Measurements from ENCODE around the gene B9D1.

Gene B9D1

DNA sequence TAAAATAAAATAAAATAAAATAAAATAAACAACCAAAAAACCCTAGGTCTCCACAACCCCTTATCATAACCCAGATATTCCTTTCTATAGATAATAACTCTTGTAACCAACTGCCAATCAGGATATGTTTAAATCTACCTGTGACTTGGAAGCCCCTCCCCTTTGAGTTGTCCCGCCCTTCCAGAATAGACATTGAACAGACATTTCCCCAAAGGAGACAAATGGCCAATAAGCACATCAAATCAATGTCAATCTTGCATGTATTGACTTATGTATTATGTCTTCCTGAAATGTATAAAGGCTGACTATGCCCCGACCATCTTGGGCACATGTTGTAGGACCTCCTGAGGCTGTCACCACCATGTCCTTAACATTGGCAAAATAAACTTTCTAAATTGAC is 14.3 kb upstream of the B9D1 start:
- no peak for DNase-seq (ENCODE audit: low read depth in 2 of 2)

DNA sequence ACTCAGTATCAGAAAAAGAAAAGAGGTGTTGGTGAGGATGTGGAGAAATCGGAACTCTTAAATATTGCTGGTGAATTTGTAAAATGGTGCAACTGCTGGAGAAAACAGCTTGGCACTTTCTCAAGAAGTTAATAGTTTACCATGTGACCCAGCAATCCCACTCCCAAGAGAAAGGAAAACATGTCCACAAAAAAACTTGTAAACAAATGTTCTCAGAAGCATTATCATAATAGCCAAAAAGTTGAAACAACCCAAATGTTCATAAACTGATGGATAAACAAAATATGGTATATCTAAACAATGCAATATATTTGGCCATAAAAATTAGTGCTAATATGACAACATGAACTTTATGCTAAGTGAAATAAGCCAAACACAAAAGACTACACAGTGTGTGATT is 13.2 kb upstream of the B9D1 start:
- DNase-seq (ENCODE audit: low read depth in 2 of 2) = no peak

DNA sequence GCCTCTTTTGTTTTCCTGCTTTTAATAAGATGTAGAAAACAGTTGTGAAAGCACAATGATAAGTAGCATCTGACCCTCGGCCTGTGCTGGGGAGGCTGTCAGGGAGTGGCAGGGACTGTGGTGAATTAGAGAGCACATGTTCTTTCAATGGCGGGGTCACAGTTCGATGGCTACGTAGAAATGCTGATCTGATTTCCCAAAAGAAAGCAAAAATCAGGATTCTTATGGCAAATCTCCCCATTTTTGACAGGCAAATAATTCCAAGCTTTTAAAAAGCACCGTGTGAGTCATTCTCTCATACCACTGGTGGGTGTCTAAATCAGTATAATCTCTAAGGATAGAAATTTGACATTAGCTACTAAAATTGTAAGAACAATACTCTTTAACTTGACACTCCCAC is 11.6 kb upstream of the B9D1 start:
- DNase-seq (ENCODE audit: low read depth in 2 of 2) = no peak

DNA sequence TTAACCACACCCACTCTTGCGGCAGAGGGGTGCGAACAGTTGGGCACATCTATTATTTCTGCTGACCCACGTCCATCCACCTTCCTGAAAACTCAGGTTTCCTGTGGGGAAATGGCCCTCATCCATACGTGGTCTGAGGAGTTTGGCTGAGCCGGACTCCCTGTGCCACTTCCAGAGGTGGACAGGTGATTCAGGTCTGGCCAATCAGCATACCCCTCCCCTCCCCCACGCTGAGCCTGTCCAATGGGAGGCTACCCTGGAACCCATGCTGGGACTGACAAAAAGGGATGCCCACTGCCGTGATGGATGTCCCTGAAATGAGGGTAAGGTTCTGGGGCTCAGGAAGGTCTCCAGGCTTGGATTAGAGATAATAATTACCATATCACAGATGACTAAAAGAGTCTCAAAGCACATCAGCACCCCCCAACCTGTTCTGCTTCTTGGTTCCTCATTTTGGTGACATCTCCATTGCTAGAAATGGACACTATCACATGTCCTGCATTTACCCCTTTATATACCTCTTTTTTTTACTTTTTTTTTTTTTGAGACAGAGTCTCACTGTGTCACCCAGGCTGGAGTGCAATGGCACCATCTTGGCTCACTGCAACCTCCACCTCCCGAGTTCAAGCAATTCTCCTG is 10.5 kb upstream of the B9D1 start:
- DNase-seq (ENCODE audit: low read depth in 2 of 2) = no peak

DNA sequence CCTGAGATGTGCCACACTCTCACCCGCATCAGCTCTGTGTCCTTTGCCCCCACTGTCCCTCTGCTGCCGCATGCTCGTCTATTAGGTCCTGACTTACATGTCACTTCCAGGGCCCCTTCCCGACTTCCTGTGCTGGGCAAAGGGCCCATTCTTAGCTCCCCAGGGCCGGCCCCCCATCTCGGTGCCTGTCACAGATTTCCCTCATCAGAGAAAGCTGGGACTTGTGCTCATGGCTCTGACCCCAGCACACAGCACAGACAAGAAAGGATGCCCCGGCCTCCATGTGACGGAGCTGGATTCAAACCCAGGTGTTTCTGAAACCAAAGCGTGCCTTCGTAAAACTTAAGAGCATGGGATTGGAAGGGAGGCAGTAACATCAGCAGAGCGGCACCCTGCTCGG is 9.9 kb upstream of the B9D1 start:
- DNase-seq (ENCODE audit: low read depth in 2 of 2) = no peak

DNA sequence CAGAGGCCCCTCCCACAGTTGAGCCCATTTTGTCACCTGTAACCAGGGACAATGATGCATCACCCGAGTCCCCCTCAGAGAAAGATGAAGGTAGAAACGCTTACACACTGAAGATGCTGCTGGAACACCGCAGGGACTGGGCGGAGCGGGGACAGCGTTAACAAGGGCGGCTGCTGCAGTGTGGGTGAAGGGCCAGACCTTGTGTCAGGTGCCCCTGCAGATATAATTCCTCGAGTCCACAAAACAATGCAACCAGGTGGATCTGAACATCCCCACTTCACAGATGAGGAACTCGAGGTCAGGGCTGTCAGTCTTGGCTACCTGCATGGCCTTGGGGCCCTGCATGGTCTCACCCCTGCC is 9.5 kb upstream of the B9D1 start:
- no peak for DNase-seq (ENCODE audit: low read depth in 2 of 2)

DNA sequence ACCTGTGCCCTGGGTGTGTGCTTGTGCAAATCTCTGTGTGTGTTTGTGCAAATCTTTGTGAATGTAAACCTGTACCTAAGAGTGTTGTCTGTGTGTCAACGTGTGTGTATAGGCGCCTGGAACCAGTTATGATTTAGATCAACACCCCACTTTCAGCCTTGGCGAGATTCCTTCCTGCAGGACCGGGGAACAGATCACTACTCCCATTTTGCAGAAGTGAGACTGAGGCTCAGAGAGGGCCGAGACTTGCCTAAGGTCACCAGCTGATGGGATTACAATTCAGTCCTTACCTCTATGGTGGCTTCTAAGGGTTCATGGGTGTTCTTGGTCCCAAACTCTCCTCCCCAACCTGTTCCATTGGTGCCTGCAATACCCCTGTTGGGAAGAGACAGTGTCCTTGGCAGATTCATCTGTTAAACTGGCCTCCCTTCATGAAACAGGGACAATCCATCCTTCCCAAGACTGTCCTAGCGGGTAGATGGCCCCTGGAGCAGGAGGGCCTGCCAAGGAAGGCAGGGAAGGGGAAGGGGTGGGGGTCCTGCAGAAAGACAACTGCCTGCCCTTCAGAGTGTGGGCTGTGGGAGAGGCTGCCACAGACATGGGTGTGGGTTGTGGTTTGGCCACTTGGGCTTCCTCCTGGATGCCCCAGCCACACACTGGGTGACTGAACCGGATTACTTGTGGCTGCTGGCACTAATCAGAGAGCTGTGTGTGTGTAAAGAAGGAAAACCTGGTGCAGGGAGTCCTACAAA is 8.9 kb upstream of the B9D1 start:
- DNase-seq (ENCODE audit: low read depth in 2 of 2) = no peak

DNA sequence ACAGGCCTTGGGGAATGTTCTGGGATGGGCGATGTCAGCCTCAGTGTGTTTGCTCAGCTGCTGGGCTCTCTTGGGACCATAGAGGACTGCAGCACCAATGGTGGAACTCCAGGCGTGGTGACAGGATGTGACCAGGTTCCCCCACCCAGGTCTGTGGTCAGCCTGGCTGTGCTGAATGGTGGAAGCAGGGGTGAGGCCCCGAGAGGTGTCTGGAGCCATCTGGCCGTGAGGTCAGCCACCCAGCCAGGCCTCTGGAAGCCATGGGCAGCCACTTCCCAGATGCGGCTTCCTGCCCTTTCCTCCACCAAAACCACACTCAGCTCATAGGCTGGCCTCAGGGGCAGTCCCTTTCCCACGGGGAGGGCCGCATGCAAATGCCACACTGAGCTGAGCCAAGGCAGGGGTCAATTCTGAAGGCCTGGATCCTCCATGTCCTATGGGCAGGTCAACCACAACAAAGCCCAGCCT is 8.0 kb upstream of the B9D1 start:
- DNase-seq (ENCODE audit: low read depth in 2 of 2) = no peak

DNA sequence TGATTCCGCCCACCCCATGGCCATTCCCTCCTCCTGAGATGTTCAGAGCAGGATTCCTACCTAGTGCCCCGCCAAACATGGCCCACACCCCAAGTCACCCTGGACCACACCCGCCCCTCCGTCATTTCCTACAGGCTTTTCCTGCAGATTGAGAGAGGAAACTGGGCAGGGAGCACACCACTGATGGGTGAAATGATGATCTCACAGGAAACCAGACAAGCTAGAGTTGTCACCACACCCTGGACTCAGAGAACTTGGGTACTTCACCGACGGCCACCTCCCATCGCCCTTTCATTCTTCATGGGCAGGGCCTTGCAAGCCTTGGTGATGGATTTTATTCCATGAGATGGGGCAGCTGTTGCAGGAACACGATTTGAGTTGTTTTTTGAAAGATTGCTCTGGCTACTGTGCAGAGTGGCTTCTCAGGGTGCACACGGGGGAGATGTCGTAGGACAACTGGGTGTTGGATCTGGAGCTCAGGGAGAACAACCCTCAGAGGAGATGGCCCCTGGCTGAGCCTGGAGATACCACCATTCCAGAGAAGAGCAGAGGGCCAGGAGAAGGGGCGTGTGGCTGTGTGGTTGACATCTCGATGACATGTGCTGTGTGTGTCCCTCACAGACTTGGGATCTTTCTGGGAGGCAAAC is 7.4 kb upstream of the B9D1 start:
- DNase-seq (ENCODE audit: low read depth in 2 of 2) = no peak

DNA sequence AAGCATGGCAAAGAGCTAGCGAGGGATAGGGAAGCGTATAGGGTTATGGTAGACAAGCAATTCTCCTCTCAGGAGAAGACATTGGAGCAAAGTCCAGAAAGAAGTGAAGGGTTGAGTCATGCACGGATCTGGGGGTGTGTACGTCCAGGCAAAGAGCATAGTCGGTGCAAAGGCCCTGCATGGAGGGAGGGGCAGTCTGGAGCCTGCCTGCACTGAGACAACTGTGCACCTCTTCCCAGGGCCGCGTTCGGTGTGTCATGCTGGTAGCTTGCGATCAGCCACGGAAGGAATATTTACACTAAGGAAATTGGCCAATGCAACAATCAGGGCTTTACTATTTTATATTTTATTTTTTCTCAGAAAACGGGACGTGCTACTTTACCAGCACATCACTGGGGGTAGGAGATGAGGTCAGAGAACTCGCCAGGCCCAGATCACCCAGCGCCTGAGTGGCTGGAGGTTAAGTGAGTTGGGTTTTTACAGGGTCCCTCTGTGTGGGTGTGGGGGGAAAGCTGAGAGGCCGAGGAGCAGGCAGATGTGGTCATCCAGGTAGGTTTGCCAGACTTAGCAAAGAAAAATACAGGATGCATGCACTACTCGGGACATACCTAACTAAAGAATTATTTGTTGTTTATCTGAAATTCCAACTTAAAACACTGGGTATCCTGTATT is 6.7 kb upstream of the B9D1 start:
- DNase-seq (ENCODE audit: low read depth in 2 of 2) = no peak

DNA sequence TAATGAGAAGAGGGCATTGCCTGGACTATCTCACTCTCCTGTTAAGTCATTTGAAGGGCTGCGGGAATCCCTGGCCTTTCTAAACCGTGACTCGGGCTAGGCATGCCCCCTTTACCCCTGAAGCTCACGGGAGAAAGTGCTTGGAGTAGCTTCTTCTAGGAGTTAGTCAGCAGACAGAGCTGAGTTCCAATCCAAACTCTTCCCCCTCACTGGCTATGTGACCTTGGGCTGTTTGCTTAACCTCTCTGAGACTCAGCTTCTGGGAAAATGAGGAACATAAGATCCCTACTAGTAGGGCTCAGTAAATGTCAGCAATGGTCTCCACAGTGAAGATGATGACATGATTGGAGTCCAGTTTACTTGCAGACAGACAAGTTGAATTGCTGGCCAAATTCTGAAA is 5.7 kb upstream of the B9D1 start:
- no peak for DNase-seq (ENCODE audit: low read depth in 2 of 2)

DNA sequence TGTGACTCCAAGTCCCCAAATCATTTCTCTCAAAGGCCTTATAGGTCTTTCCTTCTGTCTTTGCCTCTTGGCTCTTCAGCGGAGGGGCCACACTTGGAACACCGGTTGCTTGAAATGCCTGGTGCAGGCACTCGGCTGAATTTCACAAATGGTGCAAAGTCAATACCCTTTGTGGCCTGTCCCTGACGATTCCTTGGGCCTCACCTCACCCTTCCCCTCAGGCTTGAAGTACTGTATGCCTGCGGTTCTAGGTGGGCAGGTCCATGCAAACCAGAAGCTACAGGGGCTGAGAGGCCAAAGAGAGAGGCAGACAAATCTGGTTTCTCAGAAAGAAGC is 4.1 kb upstream of the B9D1 start:
- DNase-seq (ENCODE audit: low read depth in 2 of 2) = no peak

DNA sequence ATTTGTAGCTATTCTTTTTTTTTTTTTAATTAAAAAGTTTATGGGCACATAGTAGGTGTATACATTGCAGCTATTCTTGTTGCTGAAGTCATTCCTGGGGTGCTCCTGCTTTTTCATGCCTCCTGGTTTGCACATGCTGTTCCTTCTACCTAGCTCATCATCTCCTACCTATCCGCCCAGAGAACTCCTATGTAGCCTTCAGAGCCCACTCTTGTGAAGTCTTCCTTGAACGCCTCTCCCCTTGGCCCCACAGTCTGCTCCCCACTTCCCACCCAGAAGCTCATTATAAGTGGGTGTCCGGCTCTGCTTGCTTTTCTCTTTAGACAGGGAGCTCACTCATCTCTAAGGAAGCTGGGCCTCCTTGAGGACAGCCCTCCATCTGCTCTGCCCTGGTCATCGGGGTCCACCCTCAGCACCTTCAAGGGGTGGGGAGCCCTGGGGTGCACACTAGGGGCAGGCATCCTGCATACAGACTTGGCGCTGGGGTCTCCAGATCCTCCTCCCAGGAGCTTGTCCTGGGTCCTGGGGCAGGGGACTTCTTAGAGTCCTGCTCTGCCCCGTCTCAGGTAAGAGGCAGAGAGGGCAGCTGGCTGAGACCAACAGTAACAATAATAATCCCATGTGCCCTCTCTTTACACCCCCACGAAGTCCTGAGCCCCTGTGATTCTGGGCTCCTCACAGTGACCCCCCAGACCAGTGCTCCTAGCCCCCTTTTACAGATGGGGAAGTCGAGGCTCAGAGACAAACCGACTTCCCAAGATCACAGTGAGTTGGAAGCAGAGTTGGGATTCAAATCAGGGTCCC is 3.5 kb upstream of the B9D1 start:
- no peak for DNase-seq (ENCODE audit: low read depth in 2 of 2)

DNA sequence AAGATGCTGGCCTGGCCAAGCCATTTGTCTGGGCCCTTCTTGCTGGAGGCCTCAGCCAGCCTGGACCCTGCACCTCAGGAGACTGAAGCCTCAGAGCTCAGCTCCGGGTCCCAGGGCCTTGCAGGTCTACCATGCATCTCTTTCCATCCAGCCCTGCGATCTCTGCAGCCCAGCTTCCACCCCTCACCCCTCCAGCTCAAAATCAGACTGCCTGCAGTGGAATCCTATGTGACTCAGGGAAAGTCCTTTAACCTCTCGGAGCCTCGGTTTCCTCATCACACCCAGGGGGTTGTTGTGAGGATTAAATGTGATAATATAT is 2.9 kb upstream of the B9D1 start:
- no peak for DNase-seq (ENCODE audit: low read depth in 2 of 2)

DNA sequence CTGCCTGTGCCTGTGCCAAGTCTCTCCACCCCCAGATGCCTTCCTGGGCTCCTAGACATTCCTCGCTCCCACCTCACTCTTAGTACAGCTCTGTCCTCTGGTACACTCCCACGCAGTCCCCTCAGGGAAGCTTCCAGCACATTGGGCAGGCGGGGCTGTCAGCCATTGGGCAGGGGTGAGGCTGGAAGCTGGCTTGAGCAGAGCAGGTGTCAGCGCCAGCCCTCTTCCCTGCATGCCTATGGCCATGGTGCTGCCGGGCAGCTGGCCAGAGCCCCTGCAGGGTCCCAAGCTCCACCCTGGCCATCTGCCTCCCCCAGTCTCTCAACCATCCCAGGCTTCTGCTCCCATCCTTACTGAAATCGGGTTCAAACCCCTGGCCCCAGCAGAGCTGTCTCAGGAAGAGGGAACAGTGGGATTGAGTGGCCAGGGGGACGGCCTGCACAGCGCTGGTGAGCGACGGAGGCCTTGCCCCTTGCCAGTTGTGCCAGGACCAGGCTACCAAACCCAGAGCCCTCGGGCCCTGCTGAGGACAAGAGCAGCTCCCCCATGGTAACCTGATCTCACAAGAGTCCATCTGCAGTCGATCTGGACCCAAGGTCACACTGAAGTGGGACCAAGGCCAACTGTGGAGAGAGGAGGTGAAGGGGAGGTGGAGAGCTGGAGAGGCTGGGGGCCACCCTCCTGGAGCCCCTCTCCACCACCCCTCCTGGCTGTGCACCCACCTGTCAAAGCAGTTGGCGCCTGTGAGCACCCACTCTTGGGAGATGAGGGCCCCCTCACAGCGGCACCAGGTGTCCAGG is 2.4 kb upstream of the B9D1 start:
- no peak for DNase-seq (ENCODE audit: low read depth in 2 of 2)

DNA sequence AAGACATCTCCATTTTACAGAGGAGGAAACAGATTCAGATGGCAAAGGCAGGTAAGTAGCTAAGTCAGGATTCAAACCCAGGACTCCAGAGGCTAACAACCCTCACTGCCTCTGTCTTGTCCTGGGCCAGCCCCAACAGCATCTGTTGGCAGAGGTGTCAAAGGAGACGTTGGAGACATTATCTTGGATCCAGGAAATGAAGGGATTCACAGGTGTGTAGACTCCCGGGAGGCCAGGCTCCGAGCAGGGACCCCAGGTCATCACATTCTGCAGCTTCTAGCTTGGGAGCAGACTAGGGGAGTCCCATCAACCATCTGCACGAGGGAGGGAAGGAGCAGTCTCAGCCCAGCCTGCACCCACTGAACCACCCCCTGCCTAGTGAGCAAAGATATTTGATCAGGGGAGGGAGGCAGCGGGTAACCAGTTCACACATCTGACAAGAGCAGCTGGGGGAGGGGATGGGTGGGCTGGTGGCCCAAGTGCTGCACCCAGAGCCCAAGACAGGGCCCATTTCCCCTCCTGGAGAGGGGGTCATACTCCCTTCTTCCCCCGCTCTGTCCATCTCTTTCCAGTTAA is 1.0 kb upstream of the B9D1 start:
- no peak for DNase-seq (ENCODE audit: low read depth in 2 of 2)

DNA sequence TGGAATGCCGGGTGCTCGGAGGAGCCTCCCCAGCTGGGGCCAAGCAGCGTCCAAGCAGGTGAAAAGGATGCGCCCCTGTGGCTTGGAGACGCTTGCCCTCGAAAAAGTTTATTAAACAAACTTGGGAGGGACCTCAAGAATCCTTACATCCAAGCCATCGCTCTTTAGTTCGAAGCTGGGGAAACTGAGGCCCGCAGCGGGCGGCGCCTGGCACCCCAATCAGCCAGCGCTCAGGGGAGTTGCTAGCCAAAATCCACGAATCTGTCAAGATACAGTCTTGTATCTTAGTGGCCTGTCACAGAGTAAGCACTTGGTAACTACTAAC is 553 bp upstream of the B9D1 start:
- DNase-seq (ENCODE audit: low read depth in 2 of 2) = no peak

DNA sequence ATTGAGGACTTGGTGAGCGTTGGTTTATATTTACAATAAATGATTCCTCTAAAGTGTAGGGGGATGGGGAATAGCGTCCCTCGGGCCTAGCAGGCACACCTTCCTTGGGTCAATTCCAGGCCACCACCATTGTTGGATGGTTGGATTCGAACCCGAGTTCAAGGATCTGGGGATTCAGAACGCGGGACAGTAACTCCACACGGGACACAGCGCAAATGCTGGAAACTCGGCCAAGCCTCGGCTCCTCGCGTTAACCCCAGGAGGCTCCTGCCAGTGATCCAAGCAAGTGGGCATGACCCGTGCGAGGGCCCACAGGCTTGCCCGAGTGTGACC is 613 bp downstream of the B9D1 start:
- DNase-seq (ENCODE audit: low read depth in 2 of 2) = no peak

DNA sequence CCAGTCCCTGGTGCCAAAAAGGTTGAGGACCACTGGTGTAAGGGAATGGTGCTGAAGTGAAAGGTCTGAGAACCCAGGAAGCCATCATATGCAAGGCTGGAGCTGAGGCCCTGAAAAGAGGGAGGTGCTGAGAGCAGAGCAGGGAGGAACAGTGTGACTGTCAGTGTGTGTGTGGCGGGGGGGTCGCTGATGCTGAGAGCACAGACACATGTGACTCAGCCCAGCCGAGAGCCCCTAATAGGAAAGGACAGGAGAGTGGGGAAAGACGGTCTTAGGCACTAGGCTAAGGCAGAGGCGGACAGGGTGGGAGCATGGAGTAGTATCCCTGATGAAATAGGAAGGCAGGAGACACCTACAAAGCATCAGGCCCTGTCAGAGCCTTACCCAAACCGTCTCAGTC is 1.2 kb downstream of the B9D1 start:
- no peak for DNase-seq (ENCODE audit: low read depth in 2 of 2)

DNA sequence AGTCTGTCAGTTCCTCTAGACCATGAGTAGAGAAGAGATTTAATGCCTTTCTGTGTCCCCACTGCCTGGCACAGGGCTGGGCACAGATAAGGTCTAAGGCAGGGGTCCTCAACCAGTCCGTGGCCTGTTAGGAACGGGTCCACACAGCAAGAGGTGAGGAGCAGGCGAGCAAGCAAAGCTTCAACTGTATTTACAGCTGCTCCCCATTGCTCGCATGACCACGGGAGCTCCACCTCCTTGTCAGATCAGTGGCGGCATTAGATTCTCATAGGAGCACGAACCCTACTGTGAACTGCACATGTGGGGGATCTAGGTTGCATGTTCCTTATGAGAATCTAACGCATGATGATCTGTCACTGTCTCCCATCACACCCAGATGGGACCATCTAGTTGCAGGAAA is 1.8 kb downstream of the B9D1 start:
- no peak for DNase-seq (ENCODE audit: low read depth in 2 of 2)

DNA sequence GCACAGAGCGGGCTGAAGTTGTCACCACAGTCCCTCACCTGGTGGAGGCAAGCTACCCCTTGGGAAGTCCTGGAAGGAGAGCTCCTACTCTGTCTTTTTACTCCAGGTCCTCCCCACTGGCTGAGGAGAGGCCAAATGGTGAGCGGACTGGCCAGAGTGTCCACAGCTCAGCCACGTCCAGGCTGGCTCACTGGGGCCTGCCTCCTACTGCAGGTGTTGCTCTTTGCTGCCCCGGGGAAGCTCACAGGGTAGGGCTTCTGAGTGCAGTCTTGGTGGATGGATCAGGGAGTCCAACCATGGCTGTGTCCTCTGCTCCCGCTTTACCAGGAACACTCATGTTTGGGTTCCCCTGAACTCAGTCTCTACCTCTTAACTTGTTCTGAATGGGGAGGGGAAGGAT is 2.7 kb downstream of the B9D1 start:
- DNase-seq (ENCODE audit: low read depth in 2 of 2) = no peak

All from stimulated activated CD8-positive, alpha-beta memory T cell treated with anti-CD3 and anti-CD28 coated beads, Interleukin-2, amount 100 ng/mL, for 1 hour (primary cell).